ENCODE measurements around the gene TPCN1.

GRCh38 chr12:113292091-113292490 is 70.8 kb downstream of the TPCN1 start:
- TF ChIP-seq CTCF (IDR thresholded peaks at IDR 0.05), result no peak
- TF ChIP-seq POLR2A (IDR thresholded peaks at IDR 0.05), result no peak
